ENCODE results near the gene PPIL1. TPM values are rescaled to one million over a fixed set of nuclear protein-coding genes. Genes with fewer than 3 reads are reported as not detected.

The PPIL1 gene
- polyA plus RNA-seq, 3 donors = 2.0 to 7.6 (median 5.9) TPM

- H3K27me3 ChIP-seq (ENCODE audit: control insufficient read depth in 2 of 2, insufficient read depth in 2 of 2, low read length in 2 of 2) = no peaks in the 10 kb centered on the region
- no peak for DNase-seq
- H3K4me2 ChIP-seq (replicated peaks; ENCODE audit: extremely low read depth, low read length, poor library complexity, severe bottlenecking) = no peak overlapping the region
- no peaks in the 10 kb centered on the region for H4K20me1 ChIP-seq (ENCODE audit: insufficient read depth, low read length)
- H3K9ac ChIP-seq (ENCODE audit: insufficient read depth, low read length, poor library complexity, severe bottlenecking) = no peak overlapping the region
- H3K4me3 ChIP-seq (replicated peaks in 1 of 3; ENCODE audit: low read depth in 2 of 3, low read length in 3 of 3) = no peak overlapping the region
- peaks cover 16% of the 10 kb centered on the region for H3K4me1 Mint-ChIP-seq
- H3K9me3 Mint-ChIP-seq = peaks cover 0 to 1% (median 0%) of the 10 kb centered on the region in 7 donors
- H3K36me3 ChIP-seq (replicated peaks in 1 of 2; ENCODE audit: control insufficient read depth in 1 of 2, insufficient read depth in 2 of 2, low read length in 2 of 2) = no peaks in the 10 kb centered on the region
- intact Hi-C loops (cut with micrococcal nuclease) = no loop called here
- no peak overlapping the region for H3K4me3 Mint-ChIP-seq
- H3K4me1 ChIP-seq (ENCODE audit: control insufficient read depth in 1 of 2, insufficient read depth in 2 of 2, low read length in 2 of 2) = peaks cover 13 to 19% of the 10 kb centered on the region in 2 donors
- no peak overlapping the region for H2AFZ ChIP-seq (ENCODE audit: insufficient read depth, low read depth, low read length, poor library complexity, severe bottlenecking)
- H3K36me3 Mint-ChIP-seq = no peaks in the 10 kb centered on the region
- H3K79me2 ChIP-seq (ENCODE audit: insufficient read depth, low read length) = no peaks in the 10 kb centered on the region
- WGBS (ENCODE audit: insufficient coverage) = 100% methylated on average over 1 of the region's 6 CpGs
- H3K9me3 ChIP-seq (replicated peaks in 1 of 2; ENCODE audit: control insufficient read depth in 1 of 2, insufficient read depth in 1 of 2, low read length in 2 of 2) = no peaks in the 10 kb centered on the region
- no peak overlapping the region for H3K27ac ChIP-seq (ENCODE audit: low read depth in 1 of 2, low read length in 2 of 2)
- H3K27me3 Mint-ChIP-seq (ENCODE audit: low read depth in 3 of 3) = peaks cover 3 to 12% (median 7%) of the 10 kb centered on the region in 3 donors
- TF ChIP-seq CTCF (IDR thresholded peaks at IDR 0.05) = no peak
- H3K27ac Mint-ChIP-seq = peak overlapping the region in 2 of 7 donors; percentile 9 to 63
These were observed 49.2 kb downstream of the PPIL1 start for GRCh38 chr6:36825452-36825851.

GRCh38 chr6:36824253-36824652 lies 50.4 kb downstream of the PPIL1 start:
- intact Hi-C loops (cut with micrococcal nuclease) = no loop called here
- H3K4me1 ChIP-seq (ENCODE audit: control insufficient read depth in 1 of 2, insufficient read depth in 2 of 2, low read length in 2 of 2) = peaks cover 13 to 19% of the 10 kb centered on the region in 2 donors

More at GRCh38 chr6:36824253-36824652, 50.4 kb downstream of the PPIL1 start:
- H4K20me1 ChIP-seq (ENCODE audit: insufficient read depth, low read length) = no peaks in the 10 kb centered on the region
- no peak overlapping the region for H3K4me2 ChIP-seq (replicated peaks; ENCODE audit: extremely low read depth, low read length, poor library complexity, severe bottlenecking)
- H3K27me3 ChIP-seq (ENCODE audit: control insufficient read depth in 2 of 2, insufficient read depth in 2 of 2, low read length in 2 of 2) = no peaks in the 10 kb centered on the region
- H3K27ac Mint-ChIP-seq = no peak overlapping the region
- no peak for DNase-seq
- H2AFZ ChIP-seq (ENCODE audit: insufficient read depth, low read depth, low read length, poor library complexity, severe bottlenecking) = no peak overlapping the region
- no peak overlapping the region for H3K4me3 Mint-ChIP-seq
- no peaks in the 10 kb centered on the region for H3K9me3 ChIP-seq (replicated peaks in 1 of 2; ENCODE audit: control insufficient read depth in 1 of 2, insufficient read depth in 1 of 2, low read length in 2 of 2)
- peaks cover 16% of the 10 kb centered on the region for H3K4me1 Mint-ChIP-seq
- H3K79me2 ChIP-seq (ENCODE audit: insufficient read depth, low read length) = no peaks in the 10 kb centered on the region
- H3K36me3 Mint-ChIP-seq = no peaks in the 10 kb centered on the region
- TF ChIP-seq CTCF (IDR thresholded peaks at IDR 0.05) = no peak
- no peaks in the 10 kb centered on the region for H3K36me3 ChIP-seq (replicated peaks in 1 of 2; ENCODE audit: control insufficient read depth in 1 of 2, insufficient read depth in 2 of 2, low read length in 2 of 2)
- H3K27ac ChIP-seq (ENCODE audit: low read depth in 1 of 2, low read length in 2 of 2) = no peak overlapping the region
- peaks cover 0 to 1% (median 0%) of the 10 kb centered on the region in 7 donors for H3K9me3 Mint-ChIP-seq
- peaks cover 7 to 12% (median 9%) of the 10 kb centered on the region in 3 donors for H3K27me3 Mint-ChIP-seq (ENCODE audit: low read depth in 3 of 3)
- H3K4me3 ChIP-seq (replicated peaks in 1 of 3; ENCODE audit: low read depth in 2 of 3, low read length in 3 of 3) = no peak overlapping the region
- 96% methylated on average over 7 of the region's 7 CpGs for WGBS (ENCODE audit: insufficient coverage)
- H3K9ac ChIP-seq (ENCODE audit: insufficient read depth, low read length, poor library complexity, severe bottlenecking) = no peak overlapping the region
